Measurements from ENCODE around the gene CCDC127.

Gene CCDC127

DNA sequence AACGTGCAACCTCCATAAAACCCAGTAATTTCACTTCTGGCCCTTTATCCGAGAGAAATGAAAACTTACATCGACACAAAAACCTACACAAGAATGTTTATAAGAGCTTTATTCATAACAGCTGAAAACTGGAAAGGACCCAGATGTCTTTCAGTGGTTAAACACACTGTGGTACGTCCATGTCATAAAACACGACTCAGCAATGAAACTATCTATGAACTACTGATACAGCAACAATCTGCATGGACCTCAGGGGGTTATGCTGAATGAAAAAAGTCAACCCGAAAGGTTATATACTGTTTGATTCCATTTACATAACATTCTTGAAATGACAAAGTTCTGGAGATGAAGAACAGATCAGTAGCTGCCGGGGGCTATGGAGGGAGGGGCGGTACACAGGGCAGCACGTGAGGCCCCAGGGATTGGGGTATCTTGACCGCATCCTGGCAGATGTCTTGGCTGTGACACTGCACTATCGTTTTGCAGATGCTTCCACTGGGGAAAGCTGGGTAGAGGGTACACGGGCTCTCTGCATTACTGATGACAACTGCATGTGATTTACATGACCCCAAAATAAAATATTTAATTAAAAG, 4.1 kb downstream of the CCDC127 start:
- Histone ChIP-seq H3K4me2 (ENCODE audit: insufficient read depth, low read length) (no peak overlapping the region), H3K4me1 (ENCODE audit: insufficient read depth, low read length) (peaks cover 13% of the 10 kb centered on the region; the same call in 1 of the 2 replicates), H4K20me1 (ENCODE audit: insufficient read depth, low read length) (peaks cover 14% of the 10 kb centered on the region; the same call in 1 of the 2 replicates), H3K27ac (ENCODE audit: low read length) (no peak overlapping the region), H2AFZ (ENCODE audit: low read depth, low read length) (no peak overlapping the region), H3K9me3 (ENCODE audit: insufficient read depth, low read length, severe bottlenecking) (no peaks in the 10 kb centered on the region), H3K79me2 (ENCODE audit: insufficient read depth, low read length) (peaks cover 59% of the 10 kb centered on the region), H3K4me3 (ENCODE audit: low read depth in 1 of 2, low read length in 2 of 2) (no peak overlapping the region), H3K27me3 (ENCODE audit: insufficient read depth, low read length, poor library complexity) (no peaks in the 10 kb centered on the region), H3K36me3 (ENCODE audit: insufficient read depth, low read length) (peaks cover 16% of the 10 kb centered on the region), H3K9ac (ENCODE audit: low read depth, low read length) (no peak overlapping the region)
- DNase-seq (no peak), ATAC-seq (ENCODE audit: insufficient read depth, low read depth) (no peak)
- no peak for TF ChIP-seq EZH2 (IDR thresholded peaks at IDR 0.05; ENCODE audit: borderline replicate concordance, low read depth, low read length, severe bottlenecking)
- no peak for TF ChIP-seq CTCF (IDR thresholded peaks at IDR 0.05; ENCODE audit: borderline replicate concordance, extremely low read depth, low read length, poor library complexity, severe bottlenecking)

DNA sequence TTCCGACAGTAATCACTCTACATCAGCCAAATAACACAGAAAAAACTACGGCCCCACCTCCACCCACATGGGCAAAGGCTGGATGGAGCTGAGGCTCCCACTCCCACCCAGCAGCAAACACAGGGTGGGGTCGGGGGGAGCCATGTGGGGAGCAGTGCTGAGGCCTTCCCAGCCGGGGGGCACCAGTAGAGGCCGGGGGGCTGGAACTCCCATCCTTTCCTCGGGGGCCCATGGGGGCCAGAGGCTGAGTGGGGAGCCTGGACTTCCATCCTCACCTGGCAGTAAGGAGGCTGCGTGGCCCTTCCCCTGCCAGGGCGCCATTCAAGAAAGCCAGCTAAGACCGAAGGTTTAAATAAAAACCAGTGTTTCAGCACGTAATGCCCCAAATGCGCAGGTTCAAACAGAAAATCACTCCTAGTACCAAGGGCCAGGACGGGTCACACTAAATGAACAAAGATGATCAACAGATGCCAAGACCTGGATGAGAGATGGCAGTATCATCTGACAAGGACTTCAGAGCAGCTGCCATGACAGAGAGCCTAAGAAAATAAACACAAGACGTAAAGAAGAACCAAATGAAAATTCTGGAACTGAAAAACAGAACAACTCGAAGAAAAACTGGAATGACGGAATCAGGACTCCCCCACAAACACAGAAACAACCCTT, 9.4 kb downstream of the CCDC127 start:
- H4K20me1 ChIP-seq (ENCODE audit: insufficient read depth, low read length) = peaks cover 51% of the 10 kb centered on the region
- peaks cover 49% of the 10 kb centered on the region for H3K79me2 ChIP-seq (ENCODE audit: insufficient read depth, low read length)

GRCh38 chr5:207599-207998, 10.4 kb downstream of the CCDC127 start:
- Histone ChIP-seq H3K4me1 (ENCODE audit: insufficient read depth, low read length) (no peaks in the 10 kb centered on the region), H3K9me3 (ENCODE audit: insufficient read depth, low read length, severe bottlenecking) (no peaks in the 10 kb centered on the region), H3K27me3 (ENCODE audit: insufficient read depth, low read length, poor library complexity) (no peaks in the 10 kb centered on the region), H4K20me1 (ENCODE audit: insufficient read depth, low read length) (peaks cover 50% of the 10 kb centered on the region), H3K4me2 (ENCODE audit: insufficient read depth, low read length) (no peak overlapping the region), H3K36me3 (ENCODE audit: insufficient read depth, low read length) (peaks cover 47% of the 10 kb centered on the region), H3K4me3 (ENCODE audit: low read depth in 1 of 2, low read length in 2 of 2) (no peak overlapping the region), H3K9ac (ENCODE audit: low read depth, low read length) (no peak overlapping the region), H3K79me2 (ENCODE audit: insufficient read depth, low read length) (peaks cover 42% of the 10 kb centered on the region), H3K27ac (ENCODE audit: low read length) (no peak overlapping the region), H2AFZ (ENCODE audit: low read depth, low read length) (no peak overlapping the region)
- DNase-seq (no peak), ATAC-seq (ENCODE audit: insufficient read depth, low read depth) (no peak)
- no peak for TF ChIP-seq EZH2 (IDR thresholded peaks at IDR 0.05; ENCODE audit: borderline replicate concordance, low read depth, low read length, severe bottlenecking)
- no peak for TF ChIP-seq CTCF (IDR thresholded peaks at IDR 0.05; ENCODE audit: borderline replicate concordance, extremely low read depth, low read length, poor library complexity, severe bottlenecking)

More for the DNA sequence above, 9.4 kb downstream of the CCDC127 start:
- H3K9ac ChIP-seq (ENCODE audit: low read depth, low read length) = no peak overlapping the region
- peaks cover 47% of the 10 kb centered on the region for H3K36me3 ChIP-seq (ENCODE audit: insufficient read depth, low read length)
- TF ChIP-seq CTCF (IDR thresholded peaks at IDR 0.05; ENCODE audit: borderline replicate concordance, extremely low read depth, low read length, poor library complexity, severe bottlenecking) (no peak), EZH2 (IDR thresholded peaks at IDR 0.05; ENCODE audit: borderline replicate concordance, low read depth, low read length, severe bottlenecking) (no peak)
- no peaks in the 10 kb centered on the region for H3K4me1 ChIP-seq (ENCODE audit: insufficient read depth, low read length)
- H2AFZ ChIP-seq (ENCODE audit: low read depth, low read length) = no peak overlapping the region
- no peak overlapping the region for H3K4me3 ChIP-seq (ENCODE audit: low read depth in 1 of 2, low read length in 2 of 2)
- H3K9me3 ChIP-seq (ENCODE audit: insufficient read depth, low read length, severe bottlenecking) = no peaks in the 10 kb centered on the region
- no peak for DNase-seq
- H3K4me2 ChIP-seq (ENCODE audit: insufficient read depth, low read length) = no peak overlapping the region
- no peak for ATAC-seq (ENCODE audit: insufficient read depth, low read depth)
- no peak overlapping the region for H3K27ac ChIP-seq (ENCODE audit: low read length)
- no peaks in the 10 kb centered on the region for H3K27me3 ChIP-seq (ENCODE audit: insufficient read depth, low read length, poor library complexity)
